ENCODE results near the gene CYB5RL.

The CYB5RL gene

GRCh38 chr1:54159733-54160316 lies 40.0 kb downstream of the CYB5RL start:
- DNase-seq (ENCODE audit: low read depth in 2 of 2) = no peak

GRCh38 chr1:54158071-54158470 lies 41.8 kb downstream of the CYB5RL start:
- DNase-seq (ENCODE audit: low read depth in 2 of 2) = no peak

DNA sequence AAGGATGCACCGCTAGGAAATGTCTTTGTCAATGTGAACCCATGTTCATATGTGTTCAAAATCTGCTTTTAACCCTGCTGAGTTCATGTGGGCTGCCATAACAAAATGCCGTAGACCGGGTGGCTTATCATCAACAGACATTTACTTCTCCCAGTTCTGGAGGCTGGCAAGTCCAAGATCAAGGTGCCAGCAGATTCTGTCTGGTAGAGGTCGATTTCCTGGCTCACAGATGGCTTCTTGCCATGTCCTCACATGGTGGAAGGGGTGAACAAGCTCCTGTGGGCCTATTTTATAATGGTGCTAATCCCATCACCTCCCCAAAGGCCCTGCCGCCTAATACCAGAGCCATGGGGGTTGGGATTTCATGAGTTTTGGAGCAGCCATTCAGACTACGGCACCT lies 42.4 kb downstream of the CYB5RL start:
- no peak for DNase-seq (ENCODE audit: low read depth in 2 of 2)

DNA sequence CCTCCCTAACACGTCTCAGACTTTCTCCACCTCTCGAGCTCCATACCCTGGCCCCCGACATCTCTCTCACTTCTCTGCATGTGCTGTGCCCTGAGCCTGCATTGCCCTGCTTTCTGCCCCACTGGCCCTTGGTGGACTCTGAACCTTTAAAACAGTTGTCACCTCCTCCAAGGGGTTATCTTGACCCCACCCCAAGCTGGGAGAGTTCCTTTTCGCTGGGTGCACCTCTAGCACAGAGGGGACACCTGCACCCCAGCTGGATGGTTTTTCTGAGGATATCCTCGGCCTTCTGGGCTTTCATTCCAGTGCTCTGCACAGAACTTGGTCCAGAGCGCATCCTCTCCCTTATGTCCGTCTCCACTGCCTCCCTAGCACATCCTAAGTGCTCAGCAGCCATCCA lies 42.8 kb downstream of the CYB5RL start:
- DNase-seq (ENCODE audit: low read depth in 2 of 2) = no peak

GRCh38 chr1:54156201-54156600 lies 43.6 kb downstream of the CYB5RL start:
- DNase-seq (ENCODE audit: low read depth in 2 of 2) = no peak

- DNase-seq (ENCODE audit: low read depth in 2 of 2) = no peak
Measured at GRCh38 chr1:54153535-54154439, 46.0 kb downstream of the CYB5RL start.

GRCh38 chr1:54152696-54153095 lies 47.1 kb downstream of the CYB5RL start, which contains the start of gene CDCP2:
TSS of gene CDCP2 (minus strand) at chr1:54153000. CDS start at chr1:54152922, 78 bp downstream.
- no peak for DNase-seq (ENCODE audit: low read depth in 2 of 2)

DNA sequence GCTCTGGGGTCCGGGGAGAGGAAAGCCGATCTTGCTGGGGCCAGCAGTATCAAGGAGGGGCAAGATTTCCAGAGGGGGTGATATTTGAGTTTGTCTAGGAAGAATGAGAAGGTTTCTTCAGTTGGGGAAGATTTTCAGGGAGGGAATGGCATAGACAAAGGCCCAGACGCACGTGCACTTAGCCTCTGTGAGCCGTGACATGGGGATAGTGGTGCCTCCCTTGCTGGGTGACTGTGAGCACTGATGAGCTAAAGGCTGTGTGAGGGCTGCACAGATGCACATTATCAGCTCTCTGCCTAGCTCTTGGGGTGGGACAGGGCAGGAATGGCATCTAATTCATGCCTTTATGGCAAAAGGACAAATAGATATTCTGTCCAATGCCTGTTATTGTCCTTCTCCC lies 48.8 kb downstream of the CYB5RL start:
- DNase-seq (ENCODE audit: low read depth in 2 of 2) = no peak
